Endothelial cell of umbilical vein (primary cell): Measurements from ENCODE around the gene ERGIC1. TPM values are rescaled to one million over a fixed set of nuclear protein-coding genes. Genes with fewer than 3 reads are reported as not detected.

ENCODE experiments used
- BruUV-seq: library from RNA; stranded (reverse); fragments of 400-500 nt; replicated peaks from 2 replicates; lab custom pipeline; 2021; lab: Mats Ljungman, UMichigan
- CTCF ChIA-PET: fragments of 300-600, 350-600 bp; sonication (Branson Sonifier 250); formaldehyde crosslinking; loops from one replicate; lab custom pipeline; 2021; ENCODE audit warnings: antibody characterized with exemption, inconsistent platforms; lab: Charles Lee
- POLR2A ChIA-PET: fragments of 300-600, 350-600 bp; sonication (Branson Sonifier 250); formaldehyde crosslinking; loops from one replicate; lab custom pipeline; 2021; ENCODE audit warnings: antibody characterized with exemption, inconsistent platforms; lab: Charles Lee
- DNase-seq: peaks from one replicate; pipeline ENCODE4 v3.0.0-alpha.2; 2011; ENCODE audit warnings: low read depth, low spot score
- FAIRE-seq: peaks from 2 replicates; lab custom pipeline; 2011; peaks lifted over from hg19 to GRCh38; lab: Jason Lieb, UNC
- H2AFZ ChIP-seq: 2 replicates; pipeline ENCODE4 v1.6.0; 2012; ENCODE audit warnings: low read depth, low read length, control low read depth, inconsistent platforms
- H3K27ac ChIP-seq: 2 replicates; pipeline ENCODE4 v1.5.1; 2011; ENCODE audit warnings: low read depth, mild to moderate bottlenecking, control low read depth, low read length, moderate library complexity; ENCODE audit not compliant: insufficient read depth
- H3K27me3 ChIP-seq, 2 experiments: 2 replicates each; pipeline versions ENCODE4 v1.6.0 to v1.6.1; 2011; ENCODE audit warnings: low read length in 2 of 2, mixed read lengths in 1 of 2; ENCODE audit not compliant: control insufficient read depth in 2 of 2, insufficient read depth in 2 of 2
- H3K36me3 ChIP-seq, 2 experiments: 2 replicates in 1 of 2; 3 replicates in 1 of 2; pipeline ENCODE4 v1.5.1; 2011; ENCODE audit warnings: low read length in 2 of 2, mild to moderate bottlenecking in 1 of 2, moderate library complexity in 1 of 2; ENCODE audit not compliant: control insufficient read depth in 2 of 2, insufficient read depth in 2 of 2; ENCODE audit errors: extremely low read depth in 1 of 2
- H3K4me1 ChIP-seq: 3 replicates; pipeline ENCODE4 v1.5.1; 2011; ENCODE audit warnings: mild to moderate bottlenecking, low read length; ENCODE audit not compliant: control insufficient read depth, insufficient read depth; ENCODE audit errors: extremely low read depth
- H3K4me2 ChIP-seq: 2 replicates; pipeline ENCODE4 v1.6.1; 2011; ENCODE audit warnings: low read length, control low read depth, mixed read lengths; ENCODE audit not compliant: insufficient read depth
- H3K4me3 ChIP-seq, 3 experiments: fragments of 200-600 bp in 1 of 3; sonication (generic), shearing (Covaris generic) in 1 of 3; replicated peaks in 1 of 3; 2 replicates each; pipeline ENCODE4 v1.5.1; 2011 to 2016; ENCODE audit warnings: control low read depth in 3 of 3, low read length in 3 of 3, mild to moderate bottlenecking in 2 of 3, inconsistent platforms in 1 of 3, low read depth in 1 of 3, moderate library complexity in 1 of 3; ENCODE audit not compliant: insufficient read depth in 1 of 3
- H3K79me2 ChIP-seq: 2 replicates; pipeline ENCODE4 v1.6.0; 2012; ENCODE audit warnings: low read length, inconsistent platforms; ENCODE audit not compliant: control insufficient read depth, insufficient read depth
- H3K9ac ChIP-seq: replicated peaks from 2 replicates; pipeline ENCODE3; 2011; ENCODE audit warnings: low read length, control low read depth; ENCODE audit not compliant: insufficient read depth; ENCODE audit errors: extremely low read depth
- H3K9me1 ChIP-seq: replicated peaks from 3 replicates; pipeline ENCODE4 v1.6.0; 2011; ENCODE audit warnings: mild to moderate bottlenecking, low read length; ENCODE audit not compliant: control insufficient read depth, insufficient read depth; ENCODE audit errors: extremely low read depth
- H3K9me3 ChIP-seq: replicated peaks from 2 replicates; pipeline ENCODE4 v1.5.1; 2012; ENCODE audit warnings: low read length, inconsistent platforms; ENCODE audit not compliant: control insufficient read depth, insufficient read depth
- H4K20me1 ChIP-seq: replicated peaks from 2 replicates; pipeline ENCODE3; 2011; ENCODE audit warnings: mild to moderate bottlenecking, low read length; ENCODE audit not compliant: control insufficient read depth, insufficient read depth; ENCODE audit errors: extremely low read depth
- EZH2 ChIP-seq: IDR thresholded peaks from 2 replicates; pipeline ENCODE4 v1.6.1; 2012; ENCODE audit warnings: borderline replicate concordance, low read depth, mild to moderate bottlenecking, moderate library complexity, low read length, inconsistent platforms; ENCODE audit not compliant: severe bottlenecking
- FOS ChIP-seq: IDR thresholded peaks from 2 replicates; pipeline ENCODE4 v1.6.1; 2011; ENCODE audit warnings: mild to moderate bottlenecking, low read length, moderate library complexity, borderline replicate concordance; ENCODE audit not compliant: insufficient read depth
- GATA2 ChIP-seq: IDR thresholded peaks from 2 replicates; pipeline ENCODE4 v1.7.0; 2011; ENCODE audit warnings: low read depth, mild to moderate bottlenecking, moderate library complexity, mixed read lengths, low read length; ENCODE audit not compliant: insufficient read length, insufficient read depth
- JUN ChIP-seq: IDR thresholded peaks from 2 replicates; pipeline ENCODE4 v1.6.1; 2011; ENCODE audit warnings: borderline replicate concordance, low read depth; ENCODE audit not compliant: insufficient read length, insufficient read depth
- MYC ChIP-seq: IDR thresholded peaks from one replicate; pipeline ENCODE4 v1.6.1; 2011; ENCODE audit warnings: mild to moderate bottlenecking, low read depth, low read length
- POLR2A ChIP-seq: IDR thresholded peaks from 2 replicates; pipeline ENCODE4 v1.6.1; 2012; ENCODE audit warnings: low read depth, mild to moderate bottlenecking, control low read depth, low read length
- POLR2AphosphoS5 ChIP-seq: IDR thresholded peaks from 2 replicates; pipeline ENCODE4 v1.6.1; 2012; ENCODE audit warnings: low read depth, mild to moderate bottlenecking, control low read depth, low read length, moderate library complexity; ENCODE audit not compliant: insufficient read depth
- dilution Hi-C: fragments of 300-500 bp; cut with MboI; formaldehyde crosslinking; loops from one replicate; pipeline ENCODE4 v1.15.0; 2019; ENCODE audit warnings: low sequenced_read_pairs; ENCODE audit not compliant: extremely low pct_ligation_motif_present
- intact Hi-C: fragments of 100-400 bp; cut with micrococcal nuclease; formaldehyde crosslinking; loops from one replicate; pipeline ENCODE4 v1.10.0; 2022
- polyA plus RNA-seq, 4 experiments: library from polyadenylated mRNA; depleted of rRNA in 3 of 4; stranded (reverse) in 3 of 4; unstranded in 1 of 4; fragments of >200 nt; gene quantifications; 2 replicates each; pipeline versions ENCODE4 v1.2.1 to v1.2.3, GENCODE V29; 2011 to 2012; ENCODE audit warnings: missing spikeins in 1 of 4
- total RNA-seq: library from RNA; stranded (reverse); gene quantifications from 2 replicates; pipeline ENCODE4 v1.2.3, GENCODE V29; 2021
- TF ChIP-seq, protein P1 (sequence below): IDR thresholded peaks from 2 replicates; pipeline ENCODE4 v1.6.1; 2011; ENCODE audit not compliant: insufficient read depth, insufficient read length
- TF ChIP-seq, protein P2 (sequence below), 2 donors: IDR thresholded peaks; 1 replicate in 1 of 2; 2 replicates in 1 of 2; pipeline ENCODE4 v1.5.1; 2011; ENCODE audit warnings: low read length in 2 of 2, mild to moderate bottlenecking in 2 of 2, moderate library complexity in 2 of 2, control low read depth in 1 of 2, inconsistent platforms in 1 of 2, low read depth in 1 of 2; ENCODE audit not compliant: insufficient read depth in 1 of 2; ENCODE audit errors: extremely low read depth in 1 of 2

ERGIC1 gene
- total and polyA plus RNA-seq, 2 donors (not counting 3 experiments of a cell fraction or from before 2014, with no cell fraction given), result 105 to 109 TPM

GRCh38 chr5:172832383-172833315 is 1.4 kb upstream of the ERGIC1 start:
- FAIRE-seq, result no peak
- peaks cover 34% of the 10 kb centered on the region for H3K79me2 ChIP-seq
- CTCF ChIA-PET, result no interaction called here
- H3K27ac ChIP-seq, result no peak overlapping the region
- no peak overlapping the region for H2AFZ ChIP-seq
- no peaks in the 10 kb centered on the region for H3K9me3 ChIP-seq
- dilution Hi-C loops, result no loop called here
- H3K36me3 ChIP-seq, result no peaks in the 10 kb centered on the region
- no peak overlapping the region for H3K9ac ChIP-seq
- BruUV-seq, result no TSS peak
- no peaks in the 10 kb centered on the region for H3K9me1 ChIP-seq
- H3K4me2 ChIP-seq, result no peak overlapping the region
- H3K4me3 ChIP-seq, result no peak overlapping the region
- H3K4me1 ChIP-seq, result peaks cover 12% of the 10 kb centered on the region
- intact Hi-C loops, result no loop called here
- DNase-seq, result no peak
- no peaks in the 10 kb centered on the region for H4K20me1 ChIP-seq
- POLR2A ChIA-PET, result interaction anchor here (0.6 kb wide), 1 partner anchor 32 kb away, joined by 3 read pairs; no protein-coding TSS in a partner anchor
- no peak for TF ChIP-seq MYC
- TF ChIP-seq GATA2, result no peak
- TF ChIP-seq POLR2A, result no peak
- no peak for TF ChIP-seq JUN
- TF ChIP-seq EZH2, result no peak
- no peak for TF ChIP-seq FOS
- TF ChIP-seq, protein P1, sequence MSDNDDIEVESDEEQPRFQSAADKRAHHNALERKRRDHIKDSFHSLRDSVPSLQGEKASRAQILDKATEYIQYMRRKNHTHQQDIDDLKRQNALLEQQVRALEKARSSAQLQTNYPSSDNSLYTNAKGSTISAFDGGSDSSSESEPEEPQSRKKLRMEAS, result no peak
- TF ChIP-seq POLR2AphosphoS5, result no peak
- TF ChIP-seq, protein P2, sequence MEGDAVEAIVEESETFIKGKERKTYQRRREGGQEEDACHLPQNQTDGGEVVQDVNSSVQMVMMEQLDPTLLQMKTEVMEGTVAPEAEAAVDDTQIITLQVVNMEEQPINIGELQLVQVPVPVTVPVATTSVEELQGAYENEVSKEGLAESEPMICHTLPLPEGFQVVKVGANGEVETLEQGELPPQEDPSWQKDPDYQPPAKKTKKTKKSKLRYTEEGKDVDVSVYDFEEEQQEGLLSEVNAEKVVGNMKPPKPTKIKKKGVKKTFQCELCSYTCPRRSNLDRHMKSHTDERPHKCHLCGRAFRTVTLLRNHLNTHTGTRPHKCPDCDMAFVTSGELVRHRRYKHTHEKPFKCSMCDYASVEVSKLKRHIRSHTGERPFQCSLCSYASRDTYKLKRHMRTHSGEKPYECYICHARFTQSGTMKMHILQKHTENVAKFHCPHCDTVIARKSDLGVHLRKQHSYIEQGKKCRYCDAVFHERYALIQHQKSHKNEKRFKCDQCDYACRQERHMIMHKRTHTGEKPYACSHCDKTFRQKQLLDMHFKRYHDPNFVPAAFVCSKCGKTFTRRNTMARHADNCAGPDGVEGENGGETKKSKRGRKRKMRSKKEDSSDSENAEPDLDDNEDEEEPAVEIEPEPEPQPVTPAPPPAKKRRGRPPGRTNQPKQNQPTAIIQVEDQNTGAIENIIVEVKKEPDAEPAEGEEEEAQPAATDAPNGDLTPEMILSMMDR (IDR thresholded peaks at IDR 0.05; ENCODE audit: extremely low read depth in 1 of 2, insufficient read depth in 1 of 2, low read depth in 1 of 2, low read length in 2 of 2), result no peak
- no peaks in the 10 kb centered on the region for H3K27me3 ChIP-seq
